Astrocyte (in vitro differentiated cells and primary cell): ENCODE measurements around the gene CTSZ. TPM values are rescaled to one million over a fixed set of nuclear protein-coding genes. Genes with fewer than 3 reads are reported as not detected.
A peak's percentile ranks its signal among the peaks of the same experiment; 100 is the strongest.

ENCODE experiments used
- DNase-seq: peaks from one replicate; pipeline ENCODE4 v3.0.0-alpha.2; 2010; ENCODE audit warnings: low read depth
- FAIRE-seq: peaks from 2 replicates; lab custom pipeline; 2011; peaks lifted over from hg19 to GRCh38; lab: Jason Lieb, UNC
- H2AFZ ChIP-seq: 2 replicates; pipeline ENCODE4 v1.6.0; 2012; ENCODE audit warnings: low read depth, low read length, inconsistent platforms
- H3K27ac ChIP-seq: 2 replicates; pipeline ENCODE4 v1.5.1; 2011; ENCODE audit warnings: low read depth, low read length, inconsistent platforms
- H3K27me3 ChIP-seq: 2 replicates; pipeline ENCODE4 v1.6.0; 2011; ENCODE audit warnings: low read length, inconsistent platforms; ENCODE audit not compliant: insufficient read depth
- H3K36me3 ChIP-seq: 2 replicates; pipeline ENCODE4 v1.5.1; 2011; ENCODE audit warnings: low read length, inconsistent platforms; ENCODE audit not compliant: insufficient read depth
- H3K4me1 ChIP-seq: 2 replicates; pipeline ENCODE4 v1.5.1; 2011; ENCODE audit warnings: low read length, inconsistent platforms; ENCODE audit not compliant: insufficient read depth
- H3K4me2 ChIP-seq: 2 replicates; pipeline ENCODE4 v1.6.0; 2012; ENCODE audit warnings: low read length, inconsistent platforms
- H3K4me3 ChIP-seq: 2 replicates; pipeline ENCODE4 v1.5.1; 2011; ENCODE audit warnings: low read depth, mild to moderate bottlenecking, low read length, inconsistent platforms; ENCODE audit not compliant: insufficient read depth
- H3K79me2 ChIP-seq: 2 replicates; pipeline ENCODE4 v1.6.0; 2012; ENCODE audit warnings: mild to moderate bottlenecking, low read length, inconsistent platforms; ENCODE audit not compliant: insufficient read depth
- H3K9ac ChIP-seq: 2 replicates; pipeline ENCODE4 v1.6.0; 2012; ENCODE audit warnings: mild to moderate bottlenecking, low read length, inconsistent platforms
- H3K9me3 ChIP-seq: 2 replicates; pipeline ENCODE4 v1.5.1; 2012; ENCODE audit warnings: low read depth, mild to moderate bottlenecking, low read length, inconsistent platforms; ENCODE audit not compliant: insufficient read depth
- H4K20me1 ChIP-seq: 2 replicates; pipeline ENCODE4 v1.6.0; 2012; ENCODE audit warnings: low read length, inconsistent platforms; ENCODE audit not compliant: insufficient read depth
- H3K27ac Mint-ChIP-seq: one replicate; pipeline ENCODE4 v1.8.0; 2021; ENCODE audit warnings: mild to moderate bottlenecking, mixed read lengths; ENCODE audit not compliant: unreplicated experiment
- H3K27me3 Mint-ChIP-seq: one replicate; pipeline ENCODE4 v1.8.0; 2021; ENCODE audit warnings: low read depth, mixed read lengths; ENCODE audit not compliant: unreplicated experiment
- H3K36me3 Mint-ChIP-seq: one replicate; pipeline ENCODE4 v1.8.0; 2021; ENCODE audit warnings: low read depth, mixed read lengths; ENCODE audit not compliant: unreplicated experiment
- H3K4me1 Mint-ChIP-seq: one replicate; pipeline ENCODE4 v1.8.0; 2021; ENCODE audit warnings: low read depth, mixed read lengths; ENCODE audit not compliant: unreplicated experiment
- H3K4me3 Mint-ChIP-seq: one replicate; pipeline ENCODE4 v1.8.0; 2021; ENCODE audit warnings: mild to moderate bottlenecking, moderate library complexity, mixed read lengths; ENCODE audit not compliant: unreplicated experiment
- H3K9me3 Mint-ChIP-seq: one replicate; pipeline ENCODE4 v1.8.0; 2021; ENCODE audit warnings: mild to moderate bottlenecking, mixed read lengths; ENCODE audit not compliant: unreplicated experiment
- EZH2 ChIP-seq: IDR thresholded peaks from 2 replicates; pipeline ENCODE4 v1.6.1; 2012; ENCODE audit warnings: mild to moderate bottlenecking, low read length, inconsistent platforms; ENCODE audit not compliant: insufficient read depth
- total RNA-seq: library from RNA; stranded (reverse); gene quantifications from 2 replicates; pipeline ENCODE4 v1.2.1, GENCODE V29; 2021
- TF ChIP-seq, protein P1 (sequence below): IDR thresholded peaks from 2 replicates; pipeline ENCODE4 v1.5.1; 2011; ENCODE audit warnings: low read depth, mild to moderate bottlenecking, inconsistent platforms, low read length, moderate library complexity; ENCODE audit not compliant: insufficient read depth

The CTSZ gene
- total RNA-seq, 1 donor from 2014 or later = 112 TPM

DNA sequence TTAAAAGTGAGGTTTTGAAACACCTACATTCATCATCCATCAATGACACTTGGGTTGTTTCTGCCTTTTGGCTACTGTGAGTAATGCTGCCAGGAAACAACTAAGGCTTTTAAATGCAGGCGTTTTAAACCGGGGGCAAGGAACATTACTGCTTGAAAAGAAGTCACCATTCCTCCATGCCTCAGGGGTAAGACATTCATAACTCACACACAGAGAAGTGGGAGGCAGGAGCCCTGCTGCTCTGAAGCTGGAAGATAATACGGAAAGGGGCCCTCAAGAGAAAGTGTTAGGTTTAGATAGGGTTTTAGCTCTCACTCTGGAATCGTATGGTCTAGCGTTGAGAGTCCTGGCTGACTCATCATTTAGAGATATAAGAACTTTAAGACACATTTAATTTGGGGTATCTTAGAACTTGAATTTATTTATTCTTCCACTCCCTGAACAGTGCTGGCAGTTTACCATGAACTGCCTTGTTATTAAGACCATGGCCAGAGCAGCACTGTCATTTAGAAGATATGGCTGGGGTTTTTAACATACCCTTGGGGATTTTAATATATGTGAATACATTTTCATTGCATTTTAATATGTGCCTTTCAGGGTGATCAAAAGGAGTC is 14.0 kb upstream of the CTSZ start:
- H3K4me1 ChIP-seq = peaks cover 18% of the 10 kb centered on the region
- H3K36me3 ChIP-seq = peaks cover 15% of the 10 kb centered on the region
- H3K4me2 ChIP-seq = peak overlapping the region; percentile 69
- H3K9me3 Mint-ChIP-seq = no peaks in the 10 kb centered on the region
- no peaks in the 10 kb centered on the region for H3K27me3 ChIP-seq
- H3K4me3 Mint-ChIP-seq = no peak overlapping the region
- peaks cover 27% of the 10 kb centered on the region for H3K79me2 ChIP-seq
- peaks cover 12% of the 10 kb centered on the region for H3K4me1 Mint-ChIP-seq
- peak overlapping the region; percentile 19 for H3K9ac ChIP-seq
- no peak overlapping the region for H3K27ac Mint-ChIP-seq
- FAIRE-seq (no peak), DNase-seq (peak; percentile 77)
- peaks cover 6% of the 10 kb centered on the region for H3K36me3 Mint-ChIP-seq
- peak overlapping the region; percentile 16 for H3K4me3 ChIP-seq
- no peaks in the 10 kb centered on the region for H3K27me3 Mint-ChIP-seq
- H4K20me1 ChIP-seq = peaks cover 22% of the 10 kb centered on the region
- no peak for TF ChIP-seq EZH2
- TF ChIP-seq, protein P1, sequence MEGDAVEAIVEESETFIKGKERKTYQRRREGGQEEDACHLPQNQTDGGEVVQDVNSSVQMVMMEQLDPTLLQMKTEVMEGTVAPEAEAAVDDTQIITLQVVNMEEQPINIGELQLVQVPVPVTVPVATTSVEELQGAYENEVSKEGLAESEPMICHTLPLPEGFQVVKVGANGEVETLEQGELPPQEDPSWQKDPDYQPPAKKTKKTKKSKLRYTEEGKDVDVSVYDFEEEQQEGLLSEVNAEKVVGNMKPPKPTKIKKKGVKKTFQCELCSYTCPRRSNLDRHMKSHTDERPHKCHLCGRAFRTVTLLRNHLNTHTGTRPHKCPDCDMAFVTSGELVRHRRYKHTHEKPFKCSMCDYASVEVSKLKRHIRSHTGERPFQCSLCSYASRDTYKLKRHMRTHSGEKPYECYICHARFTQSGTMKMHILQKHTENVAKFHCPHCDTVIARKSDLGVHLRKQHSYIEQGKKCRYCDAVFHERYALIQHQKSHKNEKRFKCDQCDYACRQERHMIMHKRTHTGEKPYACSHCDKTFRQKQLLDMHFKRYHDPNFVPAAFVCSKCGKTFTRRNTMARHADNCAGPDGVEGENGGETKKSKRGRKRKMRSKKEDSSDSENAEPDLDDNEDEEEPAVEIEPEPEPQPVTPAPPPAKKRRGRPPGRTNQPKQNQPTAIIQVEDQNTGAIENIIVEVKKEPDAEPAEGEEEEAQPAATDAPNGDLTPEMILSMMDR = no peak
- peak overlapping the region; percentile 28 for H3K27ac ChIP-seq
- no peak overlapping the region for H2AFZ ChIP-seq
- no peaks in the 10 kb centered on the region for H3K9me3 ChIP-seq

DNA sequence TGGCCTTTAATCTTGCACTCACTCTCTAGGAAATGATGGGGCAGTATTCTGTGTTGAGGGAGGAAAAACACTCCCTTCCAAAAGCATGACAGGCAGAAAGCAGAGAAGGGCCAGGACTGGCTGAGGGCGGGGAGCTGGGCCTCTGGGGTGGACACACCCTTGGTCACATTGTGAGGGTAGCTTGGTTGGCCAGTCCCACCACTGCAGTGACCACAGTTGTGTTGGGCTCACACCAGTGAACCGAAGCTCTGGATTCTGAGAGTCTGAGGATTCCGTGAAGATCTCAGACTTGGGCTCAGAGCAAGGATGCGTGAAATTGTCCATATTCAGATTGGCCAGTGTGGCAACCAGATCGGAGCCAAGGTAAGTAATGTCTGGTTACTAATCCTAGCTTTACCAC is 12.2 kb upstream of the CTSZ start, which contains the start of gene TUBB1:
Gene TUBB1 (plus strand): TSS at position 213 of the 400 bp plus-strand sequence. CDS start 94 bp downstream, at position 307.
- Histone ChIP-seq H4K20me1 (peaks cover 6% of the 10 kb centered on the region), H3K4me3 (no peak within 1 kb of the TSS), H3K9ac (no peak within 1 kb of the TSS), H3K27ac (no peak within 1 kb of the TSS), H3K4me1 (peaks cover 26% of the 10 kb centered on the region), H3K27me3 (no peaks in the 10 kb centered on the region), H3K79me2 (peaks cover 9% of the 10 kb centered on the region), H3K9me3 (no peaks in the 10 kb centered on the region), H3K36me3 (no peaks in the 10 kb centered on the region), H2AFZ (no peak within 1 kb of the TSS), H3K4me2 (no peak within 1 kb of the TSS)
- H3K27me3 Mint-ChIP-seq = no peaks in the 10 kb centered on the region
- no peak within 1 kb of the TSS for H3K4me3 Mint-ChIP-seq
- no peak for DNase-seq
- no peaks in the 10 kb centered on the region for H3K9me3 Mint-ChIP-seq
- H3K36me3 Mint-ChIP-seq = peaks cover 6% of the 10 kb centered on the region
- H3K4me1 Mint-ChIP-seq = peaks cover 15% of the 10 kb centered on the region
- H3K27ac Mint-ChIP-seq = no peak within 1 kb of the TSS
- no peak for FAIRE-seq
- no peak for TF ChIP-seq EZH2
- TF ChIP-seq, protein P1 = no peak

DNA sequence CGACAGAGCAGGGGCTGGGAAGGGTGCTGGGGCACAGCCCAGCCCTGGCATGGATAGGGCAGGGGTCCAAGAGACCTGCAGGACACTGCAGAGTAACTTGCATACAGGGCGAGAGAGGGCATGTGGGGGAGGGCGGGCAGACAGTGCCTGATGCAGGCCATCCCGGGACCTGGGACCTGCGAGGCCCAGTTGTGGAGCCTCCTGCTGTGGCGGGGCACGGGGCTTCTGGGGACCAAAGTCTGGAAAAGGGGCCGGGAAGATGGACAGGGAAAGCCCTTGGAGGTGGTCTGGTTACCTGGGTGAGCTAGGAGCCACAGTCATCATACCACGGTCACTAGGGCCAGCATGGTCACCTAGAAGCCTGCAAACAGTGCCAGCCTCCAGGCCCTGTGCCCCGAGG is 11.8 kb upstream of the CTSZ start:
- Histone ChIP-seq H4K20me1 (peaks cover 5% of the 10 kb centered on the region), H3K9ac (no peak overlapping the region), H3K27ac (no peak overlapping the region), H2AFZ (no peak overlapping the region), H3K4me3 (no peak overlapping the region), H3K4me2 (no peak overlapping the region), H3K9me3 (no peaks in the 10 kb centered on the region), H3K27me3 (no peaks in the 10 kb centered on the region), H3K36me3 (no peaks in the 10 kb centered on the region), H3K79me2 (peaks cover 6% of the 10 kb centered on the region), H3K4me1 (peaks cover 30% of the 10 kb centered on the region)
- Mint-ChIP-seq H3K4me3 (no peak overlapping the region), H3K4me1 (peaks cover 19% of the 10 kb centered on the region), H3K27ac (no peak overlapping the region), H3K9me3 (no peaks in the 10 kb centered on the region), H3K27me3 (no peaks in the 10 kb centered on the region), H3K36me3 (peaks cover 3% of the 10 kb centered on the region)
- no peak for TF ChIP-seq EZH2
- TF ChIP-seq, protein P1 = no peak
- DNase-seq = no peak
- no peak for FAIRE-seq
